ENCODE results near the gene MAEL.

DNA sequence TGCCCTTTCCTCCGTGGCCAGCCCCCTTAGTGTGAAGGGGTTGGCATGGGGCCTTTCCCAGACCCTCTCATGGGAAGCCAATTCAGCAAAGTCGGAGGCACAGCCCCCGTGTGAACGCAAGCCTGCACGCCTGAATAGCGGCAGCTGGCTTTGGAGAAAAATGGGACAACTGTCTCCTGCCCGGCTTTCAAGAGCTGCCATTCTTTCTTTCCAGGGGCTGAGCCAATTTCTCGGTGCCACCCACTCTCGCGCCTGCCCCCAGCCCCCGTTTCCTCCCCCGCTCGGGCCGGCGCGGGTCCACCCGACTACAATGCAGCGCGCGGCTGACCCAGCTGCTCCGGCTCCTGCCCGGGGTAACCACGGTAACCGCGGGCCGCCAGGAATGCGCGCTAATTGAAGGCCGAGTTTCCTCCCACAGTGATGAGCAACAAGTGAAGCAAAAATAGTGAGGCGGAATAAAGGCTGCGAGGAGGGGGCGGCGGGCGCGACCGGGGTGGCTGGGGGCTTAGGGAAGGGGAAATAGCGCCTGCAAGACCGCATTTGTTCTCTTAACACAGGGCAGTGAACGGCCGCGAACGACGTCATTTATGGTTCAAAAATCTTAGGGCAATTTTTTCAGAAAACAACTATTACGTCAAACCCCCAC, 41.6 kb upstream of the MAEL start:
- TF ChIP-seq TAF1 (IDR thresholded peaks at IDR 0.05; ENCODE audit: borderline replicate concordance, insufficient read depth, low read length) (no peak), POLR2AphosphoS5 (IDR thresholded peaks at IDR 0.05; ENCODE audit: low read depth, low read length) (no peak)
- TF ChIP-seq, protein P1, sequence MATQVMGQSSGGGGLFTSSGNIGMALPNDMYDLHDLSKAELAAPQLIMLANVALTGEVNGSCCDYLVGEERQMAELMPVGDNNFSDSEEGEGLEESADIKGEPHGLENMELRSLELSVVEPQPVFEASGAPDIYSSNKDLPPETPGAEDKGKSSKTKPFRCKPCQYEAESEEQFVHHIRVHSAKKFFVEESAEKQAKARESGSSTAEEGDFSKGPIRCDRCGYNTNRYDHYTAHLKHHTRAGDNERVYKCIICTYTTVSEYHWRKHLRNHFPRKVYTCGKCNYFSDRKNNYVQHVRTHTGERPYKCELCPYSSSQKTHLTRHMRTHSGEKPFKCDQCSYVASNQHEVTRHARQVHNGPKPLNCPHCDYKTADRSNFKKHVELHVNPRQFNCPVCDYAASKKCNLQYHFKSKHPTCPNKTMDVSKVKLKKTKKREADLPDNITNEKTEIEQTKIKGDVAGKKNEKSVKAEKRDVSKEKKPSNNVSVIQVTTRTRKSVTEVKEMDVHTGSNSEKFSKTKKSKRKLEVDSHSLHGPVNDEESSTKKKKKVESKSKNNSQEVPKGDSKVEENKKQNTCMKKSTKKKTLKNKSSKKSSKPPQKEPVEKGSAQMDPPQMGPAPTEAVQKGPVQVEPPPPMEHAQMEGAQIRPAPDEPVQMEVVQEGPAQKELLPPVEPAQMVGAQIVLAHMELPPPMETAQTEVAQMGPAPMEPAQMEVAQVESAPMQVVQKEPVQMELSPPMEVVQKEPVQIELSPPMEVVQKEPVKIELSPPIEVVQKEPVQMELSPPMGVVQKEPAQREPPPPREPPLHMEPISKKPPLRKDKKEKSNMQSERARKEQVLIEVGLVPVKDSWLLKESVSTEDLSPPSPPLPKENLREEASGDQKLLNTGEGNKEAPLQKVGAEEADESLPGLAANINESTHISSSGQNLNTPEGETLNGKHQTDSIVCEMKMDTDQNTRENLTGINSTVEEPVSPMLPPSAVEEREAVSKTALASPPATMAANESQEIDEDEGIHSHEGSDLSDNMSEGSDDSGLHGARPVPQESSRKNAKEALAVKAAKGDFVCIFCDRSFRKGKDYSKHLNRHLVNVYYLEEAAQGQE (IDR thresholded peaks at IDR 0.05; ENCODE audit: insufficient read depth in 1 of 2, low read depth in 2 of 2, low read length in 2 of 2): no peak

All from PFSK-1 (cell line).